Panc1 (cell line): Measurements from ENCODE around the gene CCDC85A. TPM values are rescaled to one million over a fixed set of nuclear protein-coding genes. Genes with fewer than 3 reads are reported as not detected.

ENCODE experiments used
- ATAC-seq: fragments of 200-7000 bp; cut with Tn5 transposase; 2 replicates; pipeline ENCODE4 v1.9.1; 2020; ENCODE audit warnings: mild to moderate bottlenecking, moderate library complexity
- BruUV-seq: library from RNA; stranded (reverse); fragments of 400-500 nt; replicated peaks from 2 replicates; lab custom pipeline; 2021; lab: Mats Ljungman, UMichigan
- CTCF ChIA-PET: fragments of 300-600 bp; sonication (Branson Sonifier 250); formaldehyde crosslinking; loops from one replicate; lab custom pipeline; 2022; ENCODE audit warnings: antibody characterized with exemption; lab: Charles Lee
- POLR2A ChIA-PET: fragments of 300-600 bp; sonication (Branson Sonifier 250); formaldehyde crosslinking; loops from one replicate; lab custom pipeline; 2022; ENCODE audit warnings: antibody characterized with exemption; lab: Charles Lee
- DNase-seq: peaks from one replicate; pipeline ENCODE4 v3.0.0-alpha.2; 2010; ENCODE audit warnings: low read depth, low spot score
- H3K27ac ChIP-seq: 2 replicates; pipeline ENCODE4 v1.5.1; 2011; ENCODE audit warnings: mild to moderate bottlenecking, low read length, inconsistent platforms
- H3K27me3 ChIP-seq: fragments of 200-500 bp; sonication (Bioruptor generic); 2 replicates; pipeline ENCODE4 v1.6.0; 2014; ENCODE audit warnings: low read length, inconsistent platforms; ENCODE audit not compliant: control insufficient read depth, insufficient read depth
- H3K36me3 ChIP-seq: fragments of 200-500 bp; sonication (Bioruptor generic); 2 replicates; pipeline ENCODE4 v1.5.1; 2014; ENCODE audit warnings: inconsistent platforms, mild to moderate bottlenecking, low read length, moderate library complexity; ENCODE audit not compliant: control insufficient read depth, insufficient read depth
- H3K4me1 ChIP-seq: 2 replicates; pipeline ENCODE4 v1.5.1; 2011; ENCODE audit warnings: inconsistent platforms, mild to moderate bottlenecking, low read length, moderate library complexity; ENCODE audit not compliant: control insufficient read depth, insufficient read depth
- H3K4me3 ChIP-seq, 2 experiments: 2 replicates each; pipeline ENCODE4 v1.5.1; 2011 to 2012; ENCODE audit warnings: low read depth in 2 of 2, low read length in 2 of 2, mild to moderate bottlenecking in 2 of 2, inconsistent platforms in 1 of 2, moderate library complexity in 1 of 2
- H3K9me3 ChIP-seq: fragments of 200-500 bp; sonication (Bioruptor generic); 2 replicates; pipeline ENCODE4 v1.5.1; 2014; ENCODE audit warnings: low read depth, mild to moderate bottlenecking, inconsistent platforms, low read length, moderate library complexity; ENCODE audit not compliant: control insufficient read depth, insufficient read depth
- CTCF ChIP-seq: fragments of 450-650 bp; IDR thresholded peaks from 2 replicates; pipeline ENCODE4 v1.5.1; 2017; ENCODE audit warnings: mild to moderate bottlenecking
- POLR2AphosphoS5 ChIP-seq: IDR thresholded peaks from 2 replicates; pipeline ENCODE4 v1.6.1; 2012; ENCODE audit warnings: mild to moderate bottlenecking, low read depth, low read length, moderate library complexity
- REST ChIP-seq, 2 experiments: IDR thresholded peaks; 2 replicates each; pipeline ENCODE4 v1.6.1; 2011 to 2012; ENCODE audit warnings: low read depth in 2 of 2, control low read depth in 1 of 2, low read length in 1 of 2, mild to moderate bottlenecking in 1 of 2, moderate library complexity in 1 of 2; ENCODE audit not compliant: insufficient read depth in 1 of 2
- SIN3A ChIP-seq: IDR thresholded peaks from 2 replicates; pipeline ENCODE4 v1.6.1; 2012; ENCODE audit warnings: low read depth, mild to moderate bottlenecking, low read length, moderate library complexity, borderline replicate concordance; ENCODE audit not compliant: insufficient read depth
- TCF7L2 ChIP-seq: IDR thresholded peaks from 2 replicates; pipeline ENCODE4 v1.6.1; 2011; ENCODE audit warnings: mild to moderate bottlenecking, low read depth, low read length, inconsistent platforms
- in situ Hi-C: cut with HindIII; loops from 2 replicates; pipeline ENCODE4 v1.10.0; 2016; ENCODE audit warnings: low sequenced_read_pairs, low pct_unique_long_range_greater_than_20kb
- intact Hi-C: fragments of 100-400 bp; cut with micrococcal nuclease; formaldehyde crosslinking; loops from one replicate; pipeline ENCODE4 v1.10.0; 2022; ENCODE audit not compliant: unreplicated experiment
- total RNA-seq: library from RNA; stranded (reverse); gene quantifications from one replicate; pipeline ENCODE4 v1.2.1, GENCODE V29; 2021; ENCODE audit not compliant: unreplicated experiment

CCDC85A gene
- total RNA-seq, 1 experiment from 2014 or later = 0.05 TPM

- Histone ChIP-seq H3K27me3 (no peaks in the 10 kb centered on the region), H3K27ac (no peak overlapping the region), H3K4me1 (no peaks in the 10 kb centered on the region), H3K36me3 (no peaks in the 10 kb centered on the region), H3K4me3 (no peak overlapping the region), H3K9me3 (no peaks in the 10 kb centered on the region)
- TF ChIP-seq SIN3A = no peak
- no peak for TF ChIP-seq POLR2AphosphoS5
- TF ChIP-seq CTCF = no peak
- TF ChIP-seq REST (IDR thresholded peaks at IDR 0.05; ENCODE audit: insufficient read depth in 1 of 2, low read depth in 2 of 2, low read length in 1 of 2) = no peak
- TF ChIP-seq TCF7L2 = no peak
- no peak for ATAC-seq
- in situ Hi-C loops (no loop called here), intact Hi-C loops (no loop called here)
- ChIA-PET CTCF (no interaction called here), POLR2A (no interaction called here)
- DNase-seq = no peak
- no TSS peak for BruUV-seq
Measured at GRCh38 chr2:56232912-56233311, 49.1 kb downstream of the CCDC85A start.

GRCh38 chr2:56234241-56234640, 50.5 kb downstream of the CCDC85A start:
- Histone ChIP-seq H3K27ac (no peak overlapping the region), H3K4me1 (no peaks in the 10 kb centered on the region), H3K4me3 (no peak overlapping the region), H3K36me3 (no peaks in the 10 kb centered on the region), H3K9me3 (no peaks in the 10 kb centered on the region), H3K27me3 (no peaks in the 10 kb centered on the region)
- DNase-seq (no peak), ATAC-seq (no peak)
- no peak for TF ChIP-seq SIN3A
- TF ChIP-seq REST (IDR thresholded peaks at IDR 0.05; ENCODE audit: insufficient read depth in 1 of 2, low read depth in 2 of 2, low read length in 1 of 2) = no peak
- TF ChIP-seq TCF7L2 = no peak
- intact Hi-C loops (no loop called here), in situ Hi-C loops (no loop called here)
- ChIA-PET POLR2A (no interaction called here), CTCF (no interaction called here)
- no TSS peak for BruUV-seq
